PC-3 (cell line): ENCODE measurements around the gene NFATC1. TPM values are rescaled to one million over a fixed set of nuclear protein-coding genes. Genes with fewer than 3 reads are reported as not detected.
A peak's percentile ranks its signal among the peaks of the same experiment; 100 is the strongest.

Experiments used
- ATAC-seq: fragments of 200-7000 bp; cut with Tn5 transposase; 2 replicates; pipeline ENCODE4 v1.9.1; 2020; ENCODE audit warnings: mild to moderate bottlenecking, moderate library complexity
- BruUV-seq: library from RNA; stranded (reverse); fragments of 400-500 nt; replicated peaks from 2 replicates; lab custom pipeline; 2021; lab: Mats Ljungman, UMichigan
- CTCF ChIA-PET: fragments of 300-600 bp; sonication (Branson Sonifier 250); formaldehyde crosslinking; loops from one replicate; lab custom pipeline; 2022; ENCODE audit warnings: antibody characterized with exemption; lab: Charles Lee
- POLR2A ChIA-PET: fragments of 300-600 bp; sonication (Branson Sonifier 250); formaldehyde crosslinking; loops from one replicate; lab custom pipeline; 2022; ENCODE audit warnings: antibody characterized with exemption; ENCODE audit not compliant: unreplicated experiment; lab: Charles Lee
- DNase-seq: peaks from one replicate; pipeline ENCODE4 v3.0.0-alpha.2; 2015
- H2AFZ ChIP-seq: fragments of 300-600 bp; sonication (generic); 2 replicates; pipeline ENCODE4 v1.6.0; 2016; ENCODE audit warnings: antibody characterized with exemption, low read length
- H3F3A ChIP-seq: fragments of 300-600 bp; sonication (generic); one replicate; pipeline ENCODE4 v1.6.0; 2017; ENCODE audit warnings: antibody characterized with exemption, low read length, control low read depth, mild to moderate bottlenecking; ENCODE audit not compliant: unreplicated experiment
- H3K27ac ChIP-seq: fragments of 300-600 bp; sonication (generic); 2 replicates; pipeline ENCODE4 v1.5.1; 2016; ENCODE audit warnings: mild to moderate bottlenecking, low read length
- H3K27me3 ChIP-seq: fragments of 300-600 bp; sonication (generic); 2 replicates; pipeline ENCODE4 v1.6.1; 2016; ENCODE audit warnings: low read length, mixed read lengths
- H3K36me3 ChIP-seq: fragments of 300-600 bp; sonication (generic); 2 replicates; pipeline ENCODE4 v1.6.1; 2016; ENCODE audit warnings: low read depth, mixed run types, low read length, mixed read lengths
- H3K4me1 ChIP-seq: fragments of 300-600 bp; sonication (generic); 2 replicates; pipeline ENCODE4 v1.5.1; 2016; ENCODE audit warnings: low read length; ENCODE audit not compliant: insufficient read depth
- H3K4me2 ChIP-seq: fragments of 300-600 bp; sonication (generic); 2 replicates; pipeline ENCODE4 v1.6.0; 2016; ENCODE audit warnings: low read length
- H3K4me3 ChIP-seq: fragments of 300-600 bp; sonication (generic); 2 replicates; pipeline ENCODE4 v1.5.1; 2016; ENCODE audit warnings: mild to moderate bottlenecking, low read length, mixed read lengths
- H3K79me2 ChIP-seq: fragments of 300-600 bp; sonication (generic); 2 replicates; pipeline ENCODE4 v1.6.1; 2017; ENCODE audit warnings: low read length, mixed read lengths
- H3K9ac ChIP-seq: fragments of 300-600 bp; sonication (generic); 2 replicates; pipeline ENCODE4 v1.6.0; 2016; ENCODE audit warnings: mild to moderate bottlenecking, low read length
- H3K9me2 ChIP-seq: fragments of 300-600 bp; sonication (generic); replicated peaks from 2 replicates; pipeline ENCODE4 v1.6.1; 2016; ENCODE audit warnings: mixed run types, low read length, mixed read lengths
- H3K9me3 ChIP-seq: fragments of 300-600 bp; sonication (generic); 2 replicates; pipeline ENCODE4 v1.6.1; 2016; ENCODE audit warnings: low read length, mixed read lengths
- H4K20me1 ChIP-seq: fragments of 300-600 bp; sonication (generic); 2 replicates; pipeline ENCODE4 v1.6.1; 2016; ENCODE audit warnings: low read length, mixed read lengths
- EZH2 ChIP-seq: fragments of 300-600 bp; sonication (generic); IDR thresholded peaks from one replicate; pipeline ENCODE4 v1.6.1; 2017; ENCODE audit warnings: antibody characterized with exemption, mild to moderate bottlenecking, low read length; ENCODE audit not compliant: unreplicated experiment
- EZH2phosphoT487 ChIP-seq: fragments of 300-600 bp; sonication (generic); IDR thresholded peaks from 2 replicates; pipeline ENCODE4 v1.6.1; 2018; ENCODE audit warnings: mild to moderate bottlenecking, antibody characterized with exemption, low read length, borderline replicate concordance
- intact Hi-C: fragments of 100-400 bp; cut with micrococcal nuclease; formaldehyde crosslinking; loops from 2 replicates; pipeline ENCODE4 v1.9.0; 2023
- total RNA-seq: library from RNA; depleted of rRNA; stranded (reverse); fragments of >200 nt; gene quantifications from 2 replicates; pipeline ENCODE4 v1.2.3, GENCODE V29; 2014
- TF ChIP-seq, protein P1 (sequence below): fragments of 300-600 bp; sonication (generic); conservative IDR thresholded peaks from 2 replicates; pipeline ENCODE4 v1.5.1; 2017; ENCODE audit warnings: antibody characterized with exemption, low read depth, mild to moderate bottlenecking, low read length

NFATC1 gene
- total RNA-seq, 1 experiment from 2014 or later, result 5.9 TPM

- TF ChIP-seq EZH2phosphoT487, result no peak
- no peak for TF ChIP-seq EZH2
- TF ChIP-seq, protein P1, sequence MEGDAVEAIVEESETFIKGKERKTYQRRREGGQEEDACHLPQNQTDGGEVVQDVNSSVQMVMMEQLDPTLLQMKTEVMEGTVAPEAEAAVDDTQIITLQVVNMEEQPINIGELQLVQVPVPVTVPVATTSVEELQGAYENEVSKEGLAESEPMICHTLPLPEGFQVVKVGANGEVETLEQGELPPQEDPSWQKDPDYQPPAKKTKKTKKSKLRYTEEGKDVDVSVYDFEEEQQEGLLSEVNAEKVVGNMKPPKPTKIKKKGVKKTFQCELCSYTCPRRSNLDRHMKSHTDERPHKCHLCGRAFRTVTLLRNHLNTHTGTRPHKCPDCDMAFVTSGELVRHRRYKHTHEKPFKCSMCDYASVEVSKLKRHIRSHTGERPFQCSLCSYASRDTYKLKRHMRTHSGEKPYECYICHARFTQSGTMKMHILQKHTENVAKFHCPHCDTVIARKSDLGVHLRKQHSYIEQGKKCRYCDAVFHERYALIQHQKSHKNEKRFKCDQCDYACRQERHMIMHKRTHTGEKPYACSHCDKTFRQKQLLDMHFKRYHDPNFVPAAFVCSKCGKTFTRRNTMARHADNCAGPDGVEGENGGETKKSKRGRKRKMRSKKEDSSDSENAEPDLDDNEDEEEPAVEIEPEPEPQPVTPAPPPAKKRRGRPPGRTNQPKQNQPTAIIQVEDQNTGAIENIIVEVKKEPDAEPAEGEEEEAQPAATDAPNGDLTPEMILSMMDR, result no peak
- intact Hi-C loops, result loop anchor here (5.0 kb wide), 2 partner anchors 108 to 128 kb away; no protein-coding TSS in a partner anchor
- Histone ChIP-seq H4K20me1 (no peaks in the 10 kb centered on the region), H3K9me2 (no peaks in the 10 kb centered on the region), H3K27me3 (no peaks in the 10 kb centered on the region), H3F3A (no peaks in the 10 kb centered on the region), H3K4me2 (peak overlapping the region; percentile 65), H3K4me3 (peak overlapping the region; percentile 55; the same call in 1 of the 2 replicates), H3K36me3 (no peaks in the 10 kb centered on the region), H3K79me2 (peaks cover 1% of the 10 kb centered on the region; the same call in 1 of the 2 replicates), H3K9me3 (no peaks in the 10 kb centered on the region), H2AFZ (no peak overlapping the region), H3K4me1 (peaks cover 28% of the 10 kb centered on the region), H3K9ac (no peak overlapping the region), H3K27ac (no peak overlapping the region)
- ATAC-seq (no peak), DNase-seq (no peak)
- ChIA-PET CTCF (no interaction called here), POLR2A (no interaction called here)
- BruUV-seq, result no TSS peak
Observed at GRCh38 chr18:79399275-79400081, 3.7 kb downstream of the NFATC1 start.

DNA sequence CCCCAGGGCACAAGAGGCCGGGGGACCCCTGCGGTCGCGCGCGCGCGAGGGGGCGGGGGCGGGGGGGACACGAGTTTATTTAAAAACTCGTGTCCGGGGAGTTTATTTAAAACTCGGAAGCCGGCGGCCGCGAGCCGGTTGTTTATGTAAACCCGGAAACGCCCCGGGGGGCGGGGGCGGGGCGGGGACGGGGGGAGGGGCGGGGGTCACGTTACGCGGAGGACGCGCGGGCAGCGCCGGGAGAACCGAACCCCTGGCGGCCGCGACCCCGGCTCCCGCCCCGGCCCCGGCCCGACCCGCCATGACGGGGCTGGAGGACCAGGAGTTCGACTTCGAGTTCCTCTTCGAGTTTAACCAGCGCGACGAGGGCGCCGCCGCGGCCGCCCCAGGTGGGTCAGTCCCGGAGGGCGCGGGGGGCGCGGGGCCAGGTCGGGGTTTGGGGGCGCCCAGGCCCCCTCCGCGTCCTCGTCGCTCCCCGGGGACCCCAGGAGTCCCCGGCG, 4.4 kb downstream of the NFATC1 start:
- peak overlapping the region; percentile 76 for H3K4me2 ChIP-seq
- CTCF ChIA-PET, result no interaction called here
- POLR2A ChIA-PET, result no interaction called here
- peak overlapping the region; percentile 67 for H3K4me3 ChIP-seq
- no peaks in the 10 kb centered on the region for H3K9me2 ChIP-seq
- H3K9me3 ChIP-seq, result no peaks in the 10 kb centered on the region
- H3K9ac ChIP-seq, result peak overlapping the region; percentile 45; the same call in 1 of the 2 replicates
- no peaks in the 10 kb centered on the region for H3K36me3 ChIP-seq
- TF ChIP-seq EZH2phosphoT487 (no peak), EZH2 (no peak)
- TF ChIP-seq, protein P1, result no peak
- peaks cover 8% of the 10 kb centered on the region for H3K79me2 ChIP-seq
- H4K20me1 ChIP-seq, result no peaks in the 10 kb centered on the region
- ATAC-seq (no peak), DNase-seq (peak; percentile 20)
- intact Hi-C loops, result loop anchor here (5.0 kb wide), 1 partner anchor 107 kb away; no protein-coding TSS in a partner anchor
- H3K27me3 ChIP-seq, result no peaks in the 10 kb centered on the region
- H3F3A ChIP-seq, result no peaks in the 10 kb centered on the region
- no peak overlapping the region for H3K27ac ChIP-seq
- BruUV-seq, result no TSS peak
- H2AFZ ChIP-seq, result peak overlapping the region; percentile 64; the same call in 1 of the 2 replicates
- H3K4me1 ChIP-seq, result peaks cover 29% of the 10 kb centered on the region
